ENCODE data around the gene PTPRN2.

- TF ChIP-seq POLR2AphosphoS5 (IDR thresholded peaks at IDR 0.05) (no peak), POLR2A (IDR thresholded peaks at IDR 0.05) (no peak)
These were observed 583.5 kb downstream of the PTPRN2 start for GRCh38 chr7:158004123-158004490.
